HFF-Myc (cell line): Measurements from ENCODE around the gene FAM229A.
"Not testable (repeated sequence)": the region's sequence is repeated elsewhere in the genome, so short reads cannot be mapped to it uniquely, and the experiment has no call there.

Experiments
- DNase-seq: peaks from one replicate; pipeline ENCODE4 v3.0.0-alpha.2; 2011; ENCODE audit warnings: low read depth; ENCODE audit errors: extremely low read depth
- H3K4me3 ChIP-seq: replicated peaks from 2 replicates; pipeline ENCODE4 v1.5.1; 2011; ENCODE audit warnings: low read depth, mild to moderate bottlenecking, control low read depth, low read length
- TF ChIP-seq, protein P1 (sequence below): IDR thresholded peaks from 2 replicates; pipeline ENCODE4 v1.5.1; 2012; ENCODE audit warnings: mild to moderate bottlenecking, low read depth, low read length, control low read depth; ENCODE audit errors: missing control alignments

FAM229A gene

DNA sequence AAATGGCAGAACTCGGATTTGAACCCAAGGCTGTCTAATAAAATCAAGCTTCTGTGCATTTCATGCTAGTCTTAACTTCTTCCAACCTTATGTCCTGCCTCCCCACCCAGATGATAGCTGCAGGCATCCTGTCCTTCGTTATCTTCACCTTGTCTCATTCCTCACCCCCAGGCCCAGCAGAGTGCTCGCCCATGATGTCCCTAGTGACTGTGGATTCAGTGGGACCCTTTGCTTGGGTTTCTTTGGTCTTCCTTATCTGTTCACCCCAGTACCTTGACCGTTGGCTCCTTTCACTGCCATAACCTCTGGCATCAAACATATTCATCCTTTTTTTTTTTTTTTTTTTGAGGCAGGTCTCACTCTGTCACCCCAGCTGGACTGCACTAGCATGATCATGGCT lies 37.6 kb upstream of the FAM229A start:
- DNase-seq, result no peak
- TF ChIP-seq, protein P1, sequence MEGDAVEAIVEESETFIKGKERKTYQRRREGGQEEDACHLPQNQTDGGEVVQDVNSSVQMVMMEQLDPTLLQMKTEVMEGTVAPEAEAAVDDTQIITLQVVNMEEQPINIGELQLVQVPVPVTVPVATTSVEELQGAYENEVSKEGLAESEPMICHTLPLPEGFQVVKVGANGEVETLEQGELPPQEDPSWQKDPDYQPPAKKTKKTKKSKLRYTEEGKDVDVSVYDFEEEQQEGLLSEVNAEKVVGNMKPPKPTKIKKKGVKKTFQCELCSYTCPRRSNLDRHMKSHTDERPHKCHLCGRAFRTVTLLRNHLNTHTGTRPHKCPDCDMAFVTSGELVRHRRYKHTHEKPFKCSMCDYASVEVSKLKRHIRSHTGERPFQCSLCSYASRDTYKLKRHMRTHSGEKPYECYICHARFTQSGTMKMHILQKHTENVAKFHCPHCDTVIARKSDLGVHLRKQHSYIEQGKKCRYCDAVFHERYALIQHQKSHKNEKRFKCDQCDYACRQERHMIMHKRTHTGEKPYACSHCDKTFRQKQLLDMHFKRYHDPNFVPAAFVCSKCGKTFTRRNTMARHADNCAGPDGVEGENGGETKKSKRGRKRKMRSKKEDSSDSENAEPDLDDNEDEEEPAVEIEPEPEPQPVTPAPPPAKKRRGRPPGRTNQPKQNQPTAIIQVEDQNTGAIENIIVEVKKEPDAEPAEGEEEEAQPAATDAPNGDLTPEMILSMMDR, result no peak
- H3K4me3 ChIP-seq, result no peak overlapping the region

DNA sequence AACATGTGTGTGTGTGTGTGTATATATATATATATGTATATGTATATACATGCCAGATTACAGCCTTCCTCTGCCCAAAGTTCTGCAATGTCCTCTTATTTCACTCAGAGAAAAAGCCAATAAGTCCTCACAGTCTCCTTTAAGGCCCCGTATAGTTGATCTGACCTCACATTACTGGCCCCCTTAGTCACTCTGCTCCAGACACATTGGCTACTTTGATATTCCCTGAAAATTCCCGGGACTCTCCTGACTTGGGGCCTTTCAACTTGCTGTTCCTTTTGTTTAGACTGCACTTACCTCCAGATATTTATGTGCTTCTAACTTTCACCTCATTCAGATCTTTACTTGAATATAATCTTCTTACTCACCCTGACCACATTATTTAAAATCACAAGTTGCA lies 36.1 kb upstream of the FAM229A start:
- no peak for DNase-seq
- TF ChIP-seq, protein P1, result no peak

DNA sequence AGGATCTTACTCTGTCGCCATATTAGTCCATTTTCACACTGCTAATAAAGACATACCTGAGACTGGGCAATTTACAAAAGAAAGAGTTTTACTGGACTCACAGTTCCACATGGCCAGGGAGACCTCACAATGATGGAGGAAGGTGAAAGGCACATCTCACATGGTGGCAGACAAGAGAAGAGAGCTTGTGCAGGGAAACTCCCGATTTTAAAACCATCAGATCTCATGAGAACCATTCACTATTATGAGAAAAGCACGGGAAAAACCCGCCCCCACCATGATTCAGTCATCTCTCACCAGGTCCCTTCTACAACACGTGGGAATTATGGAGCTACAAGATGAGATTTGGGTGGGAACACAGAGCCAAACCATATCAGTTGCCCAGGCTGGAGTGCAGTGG lies 34.2 kb upstream of the FAM229A start:
- DNase-seq, H3K4me3 ChIP-seq: not testable (repeated sequence)

More for the DNA sequence above, 36.1 kb upstream of the FAM229A start:
- H3K4me3 ChIP-seq, result no peak overlapping the region

DNA sequence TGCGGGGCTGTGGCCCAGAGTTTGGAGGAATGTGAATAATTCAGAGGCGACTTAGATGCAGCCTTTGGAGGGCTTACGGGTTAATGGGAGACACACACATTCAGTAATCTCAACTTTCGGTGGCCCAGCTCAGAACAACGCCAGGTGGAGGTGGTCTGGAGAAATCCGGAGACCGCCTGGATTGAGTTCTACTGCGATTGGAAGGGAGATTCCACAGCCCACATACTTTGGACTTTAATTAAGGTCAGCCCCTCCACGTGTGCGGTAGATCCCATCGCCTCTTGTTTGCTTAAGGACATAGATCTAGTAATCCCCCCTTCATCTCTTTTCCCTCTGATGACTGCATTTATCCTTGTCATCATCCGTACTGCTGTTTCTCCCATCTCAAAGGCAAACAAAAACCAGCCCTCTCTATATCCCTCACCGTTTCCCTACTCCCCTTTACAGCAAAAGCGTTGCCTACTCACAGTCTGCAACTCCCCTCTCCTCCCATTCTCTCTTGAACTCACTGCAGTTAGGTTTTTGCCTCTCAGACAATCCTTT lies 32.7 kb upstream of the FAM229A start:
- TF ChIP-seq, protein P1, result no peak
- H3K4me3 ChIP-seq, result peak overlapping the region; percentile 71
- DNase-seq, result no peak

DNA sequence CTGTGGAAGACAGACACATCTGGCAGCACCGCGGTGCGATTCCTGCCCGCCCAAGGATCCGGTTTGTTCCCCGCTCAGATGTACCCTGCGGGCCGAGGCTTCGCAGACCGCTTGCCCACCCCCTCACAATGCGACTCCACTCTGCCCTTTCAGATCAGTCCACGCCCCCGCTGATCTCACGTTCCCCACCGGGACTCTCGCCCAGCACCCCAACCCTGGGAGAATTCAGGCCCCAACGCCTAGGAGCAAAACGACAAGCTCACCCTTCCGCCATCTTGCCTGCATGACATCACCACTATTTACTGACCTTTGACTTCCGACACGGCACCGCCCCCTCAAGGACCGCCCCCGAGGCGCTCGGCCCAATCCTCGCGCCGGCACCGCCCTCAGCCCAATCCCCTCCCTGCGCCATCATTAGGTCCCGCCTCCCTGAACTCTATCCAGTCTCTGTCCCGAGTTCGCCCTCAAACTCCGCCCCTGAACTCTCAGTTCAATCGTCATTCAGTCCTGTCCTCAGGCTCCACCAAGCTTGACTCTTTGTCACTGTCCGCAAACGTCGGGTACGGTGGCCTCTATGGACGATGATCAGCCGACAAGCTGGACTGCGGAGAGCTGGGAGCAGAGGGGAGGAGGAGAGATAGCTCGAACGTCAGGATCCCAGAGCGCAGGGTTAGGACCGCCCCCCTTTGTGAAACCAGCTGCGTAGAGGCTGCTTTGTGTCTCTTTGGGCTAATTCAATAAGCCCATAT lies 32.0 kb upstream of the FAM229A start, which contains the start of gene BSDC1:
Gene BSDC1, minus strand, starts transcription at position 301 of the 749 bp plus-strand sequence. Its CDS starts 27 bp downstream, at position 274.
- TF ChIP-seq, protein P1, result no peak
- peak within 1 kb of the TSS; percentile 71 for H3K4me3 ChIP-seq
- DNase-seq, result peak; percentile 98

DNA sequence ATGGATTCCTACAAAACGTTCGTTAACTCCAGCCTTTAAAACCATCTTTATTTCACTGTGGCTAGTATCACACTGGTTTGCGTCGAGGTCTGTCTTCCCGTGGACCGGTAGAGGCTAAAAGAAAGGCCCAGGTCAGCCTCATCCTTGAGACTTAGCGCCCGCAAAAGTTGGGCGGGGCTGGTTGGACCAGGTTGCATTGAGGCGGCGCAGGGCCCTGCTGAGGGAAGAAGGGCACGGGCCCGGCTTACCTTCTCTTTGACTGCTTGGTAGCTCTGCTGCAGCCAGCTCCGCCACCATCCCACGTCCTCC lies 31.5 kb upstream of the FAM229A start:
- peak overlapping the region; percentile 71 for H3K4me3 ChIP-seq
- TF ChIP-seq, protein P1, result no peak
- no peak for DNase-seq

DNA sequence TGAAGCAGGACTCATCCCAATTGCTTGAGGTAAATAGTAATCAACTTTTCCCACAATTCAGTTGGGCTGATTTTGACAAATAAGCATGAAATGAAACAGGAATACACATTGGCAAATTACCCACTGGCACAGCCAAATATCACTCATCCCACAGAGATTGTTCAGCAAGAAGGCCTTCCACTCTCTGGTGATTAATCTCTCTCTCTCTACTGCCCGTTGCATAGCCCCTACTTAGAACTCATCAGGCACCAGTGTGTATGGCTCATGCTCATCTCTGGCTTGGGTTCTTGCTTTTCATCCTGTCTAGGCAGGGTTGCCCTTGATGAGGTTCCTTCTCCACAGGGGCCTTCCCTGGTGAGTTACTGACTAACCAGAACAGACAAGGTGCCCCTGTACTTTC lies 30.9 kb upstream of the FAM229A start:
- peak overlapping the region; percentile 71 for H3K4me3 ChIP-seq
- TF ChIP-seq, protein P1, result no peak
- DNase-seq, result no peak
